Natural killer cell treated with Interleukin-12 subunit alpha and Interleukin-12 subunit beta and Interleukin-15 and Interleukin-18, amount 100 ng/mL, for 72 hours (primary cell): ENCODE results near the gene TAF4. TPM values are rescaled to one million over a fixed set of nuclear protein-coding genes. Genes with fewer than 3 reads are reported as not detected.
"Not testable (repeated sequence)": the region's sequence is repeated elsewhere in the genome, so short reads cannot be mapped to it uniquely, and the experiment has no call there.

ENCODE experiments used
- ATAC-seq, 2 donors: fragments of 150-1000 bp; cut with Tn5 transposase in 1 of 2; sonication (Bioruptor Pico), chemical (Tn5 transposase) in 1 of 2; 2 replicates each; pipeline ENCODE4 v1.10.0; 2021
- DNase-seq: peaks from one replicate; pipeline ENCODE4 v3.0.0; 2022; ENCODE audit warnings: low spot score
- H3K27ac Mint-ChIP-seq, 2 donors: 1 replicate in 1 of 2; 2 replicates in 1 of 2; pipeline ENCODE4 v1.8.0; 2022; ENCODE audit warnings: mixed read lengths in 2 of 2, mild to moderate bottlenecking in 1 of 2, moderate library complexity in 1 of 2
- H3K27me3 Mint-ChIP-seq, 2 donors: 1 replicate in 1 of 2; 2 replicates in 1 of 2; pipeline ENCODE4 v1.8.0; 2022; ENCODE audit warnings: mixed read lengths in 2 of 2
- H3K36me3 Mint-ChIP-seq: one replicate; pipeline ENCODE4 v1.8.0; 2022; ENCODE audit warnings: mixed read lengths
- H3K4me1 Mint-ChIP-seq, 2 donors: 1 replicate in 1 of 2; 2 replicates in 1 of 2; pipeline ENCODE4 v1.8.0; 2022; ENCODE audit warnings: low read depth in 2 of 2, mixed read lengths in 2 of 2, mild to moderate bottlenecking in 1 of 2
- H3K4me3 Mint-ChIP-seq: one replicate; pipeline ENCODE4 v1.8.0; 2022; ENCODE audit warnings: mixed read lengths
- H3K9me3 Mint-ChIP-seq: 2 replicates; pipeline ENCODE4 v1.8.0; 2022; ENCODE audit warnings: mixed read lengths
- total RNA-seq, 2 donors: library from RNA; stranded (reverse); gene quantifications; one replicate each; pipeline ENCODE4 v1.2.3, GENCODE V29; 2022

The TAF4 gene
- total RNA-seq, 2 donors from 2014 or later: 22.2 to 53.6 TPM

DNA sequence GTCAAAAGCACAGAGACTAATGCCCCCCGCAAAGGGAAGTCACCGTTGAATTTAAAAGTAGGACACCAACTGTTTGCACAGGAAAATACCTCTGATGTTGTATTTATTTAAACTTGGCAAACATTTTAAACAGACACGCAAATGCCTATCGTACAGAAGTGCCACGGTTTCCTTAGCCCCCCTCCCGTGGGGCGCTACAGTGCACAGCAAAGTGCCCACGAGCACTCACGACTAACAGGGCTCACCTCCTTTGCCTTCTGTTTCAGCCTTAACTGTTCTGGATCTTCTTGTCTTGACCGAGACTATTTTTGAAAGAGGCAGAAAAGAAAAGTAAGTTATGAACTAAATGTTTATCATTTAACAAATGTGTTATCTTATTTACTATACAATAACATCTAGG is 67.8 kb downstream of the TAF4 start:
- ATAC-seq (no peak), DNase-seq (no peak)
- Mint-ChIP-seq H3K27ac (no peak overlapping the region), H3K36me3 (peaks cover 37% of the 10 kb centered on the region), H3K27me3 (no peaks in the 10 kb centered on the region), H3K4me3 (no peak overlapping the region), H3K4me1 (peaks cover 0 to 14% of the 10 kb centered on the region in 2 donors), H3K9me3 (no peaks in the 10 kb centered on the region)

DNA sequence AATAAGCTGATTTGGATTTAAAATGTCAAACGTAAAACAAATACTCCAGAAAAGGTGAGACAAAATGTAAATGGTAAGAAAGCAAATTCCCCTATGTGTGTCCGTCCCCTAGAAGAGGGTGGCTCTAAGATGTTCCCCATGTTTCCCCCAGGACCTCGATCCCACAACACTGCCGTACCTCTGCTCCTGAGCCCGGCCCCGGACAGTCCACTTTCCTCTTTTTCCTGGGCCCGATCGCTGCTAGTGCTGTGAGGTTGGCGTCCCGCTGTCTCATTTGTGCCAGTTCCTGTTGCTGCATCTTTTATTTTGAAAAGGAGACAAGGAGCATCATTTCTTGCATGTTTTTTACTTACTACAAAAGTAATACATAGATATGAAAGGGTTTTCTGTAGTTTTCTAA is 68.3 kb downstream of the TAF4 start:
- no peaks in the 10 kb centered on the region for H3K27me3 Mint-ChIP-seq
- DNase-seq: no peak
- H3K9me3 Mint-ChIP-seq: no peaks in the 10 kb centered on the region
- H3K4me1 Mint-ChIP-seq: peaks cover 0 to 14% of the 10 kb centered on the region in 2 donors
- no peak overlapping the region for H3K27ac Mint-ChIP-seq
- no peak for ATAC-seq
- no peak overlapping the region for H3K4me3 Mint-ChIP-seq
- peaks cover 42% of the 10 kb centered on the region for H3K36me3 Mint-ChIP-seq

DNA sequence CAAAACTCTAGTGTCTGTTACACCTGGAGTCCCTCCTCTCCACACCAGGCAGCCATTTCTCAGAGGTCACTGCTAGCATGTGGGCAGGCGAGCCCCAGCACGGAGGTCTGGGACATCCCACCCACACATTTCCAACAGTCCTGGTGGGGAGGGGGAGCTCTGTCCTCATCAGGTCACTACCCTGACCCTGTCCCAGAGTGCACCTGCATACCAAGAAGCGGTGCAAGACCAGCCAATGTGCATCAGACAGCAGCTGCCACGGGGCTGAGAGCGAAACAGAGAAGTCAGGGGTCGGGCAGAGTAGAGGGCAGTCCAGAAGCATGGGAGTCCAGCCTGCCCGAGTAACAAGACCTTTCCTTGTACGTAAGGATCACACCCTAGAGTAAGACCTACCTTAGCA is 71.1 kb downstream of the TAF4 start:
- Mint-ChIP-seq H3K4me3 (no peak overlapping the region), H3K36me3 (peaks cover 69% of the 10 kb centered on the region), H3K4me1 (peaks cover 14 to 27% of the 10 kb centered on the region in 2 donors), H3K9me3 (peaks cover 7% of the 10 kb centered on the region), H3K27me3 (no peaks in the 10 kb centered on the region), H3K27ac (no peak overlapping the region)
- ATAC-seq (no peak), DNase-seq (no peak)

DNA sequence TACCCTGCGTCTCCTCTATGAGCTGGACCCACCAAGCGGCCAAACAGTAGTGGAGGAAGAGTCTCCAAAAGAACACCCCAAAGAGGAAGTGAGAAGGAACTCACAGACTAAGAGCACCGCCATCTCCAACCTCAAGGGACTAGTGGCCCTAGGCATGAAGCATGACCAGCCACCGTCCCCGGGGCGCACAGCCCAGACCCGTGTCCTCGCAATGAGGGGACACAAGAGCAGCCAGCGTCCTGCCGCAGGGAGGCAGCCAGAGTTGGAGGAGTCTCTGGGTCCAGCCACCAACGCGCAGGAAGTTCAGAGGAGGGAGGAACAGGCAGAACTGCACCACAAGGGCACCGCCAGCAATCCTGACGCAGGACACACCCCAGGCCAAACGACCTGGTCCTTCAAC is 72.6 kb downstream of the TAF4 start:
- Mint-ChIP-seq H3K4me1 (peaks cover 24 to 35% of the 10 kb centered on the region in 2 donors), H3K27me3 (no peaks in the 10 kb centered on the region), H3K27ac (no peak overlapping the region), H3K36me3 (peaks cover 69% of the 10 kb centered on the region), H3K4me3 (no peak overlapping the region), H3K9me3 (peaks cover 7% of the 10 kb centered on the region)
- DNase-seq: peak; percentile 42
- no peak for ATAC-seq

DNA sequence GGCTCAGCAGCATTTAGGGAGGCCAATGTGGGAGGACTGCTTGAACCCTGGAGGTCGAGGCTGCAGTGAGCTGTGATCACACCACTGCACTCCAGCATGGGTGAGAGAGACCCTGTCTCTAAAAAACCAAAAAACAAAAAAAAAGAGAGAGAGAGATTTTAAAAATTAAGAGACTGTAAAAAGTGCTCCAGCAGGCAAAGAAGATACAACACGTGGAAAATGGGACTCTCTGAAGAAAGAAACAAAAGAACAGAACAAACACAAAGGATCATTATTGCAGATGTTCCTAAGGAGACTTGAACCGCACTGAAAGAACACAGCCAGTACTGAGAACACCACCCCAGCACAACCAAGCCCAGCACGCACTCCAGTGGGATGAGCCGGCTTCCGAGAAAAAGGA is 74.2 kb downstream of the TAF4 start:
- ATAC-seq: no peak
- Mint-ChIP-seq H3K27me3 (no peaks in the 10 kb centered on the region), H3K27ac (no peak overlapping the region), H3K9me3 (peaks cover 7% of the 10 kb centered on the region), H3K4me3 (no peak overlapping the region), H3K36me3 (peaks cover 73% of the 10 kb centered on the region), H3K4me1 (peaks cover 31 to 46% of the 10 kb centered on the region in 2 donors)
- no peak for DNase-seq

DNA sequence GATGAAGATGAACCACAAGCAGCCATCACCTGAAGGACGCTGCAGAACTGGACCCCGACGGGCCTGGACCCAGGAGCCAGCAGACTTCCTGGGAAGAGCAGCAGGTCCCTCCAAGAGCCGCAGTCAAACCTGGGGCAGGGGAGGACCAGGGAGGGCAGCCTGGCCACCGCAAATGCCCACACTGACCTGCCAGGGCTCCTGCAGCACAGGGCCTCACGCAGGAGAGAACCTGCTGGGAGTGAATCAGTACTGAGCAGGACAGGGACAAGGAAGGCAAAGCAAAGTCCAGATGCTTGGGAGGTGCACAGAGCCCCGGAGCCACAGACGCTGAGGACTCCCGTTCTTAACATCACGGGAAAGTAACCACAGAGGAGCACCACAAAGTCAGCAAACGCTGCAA is 75.2 kb downstream of the TAF4 start:
- peak overlapping the region; percentile 37 for H3K4me3 Mint-ChIP-seq
- peaks cover 7% of the 10 kb centered on the region for H3K9me3 Mint-ChIP-seq
- H3K27ac Mint-ChIP-seq: peak overlapping the region in 1 of 2 donors; percentile 30
- H3K36me3 Mint-ChIP-seq: peaks cover 68% of the 10 kb centered on the region
- H3K4me1 Mint-ChIP-seq: peaks cover 32 to 47% of the 10 kb centered on the region in 2 donors
- no peaks in the 10 kb centered on the region for H3K27me3 Mint-ChIP-seq
- peak; percentile 52 for DNase-seq
- no peak for ATAC-seq

DNA sequence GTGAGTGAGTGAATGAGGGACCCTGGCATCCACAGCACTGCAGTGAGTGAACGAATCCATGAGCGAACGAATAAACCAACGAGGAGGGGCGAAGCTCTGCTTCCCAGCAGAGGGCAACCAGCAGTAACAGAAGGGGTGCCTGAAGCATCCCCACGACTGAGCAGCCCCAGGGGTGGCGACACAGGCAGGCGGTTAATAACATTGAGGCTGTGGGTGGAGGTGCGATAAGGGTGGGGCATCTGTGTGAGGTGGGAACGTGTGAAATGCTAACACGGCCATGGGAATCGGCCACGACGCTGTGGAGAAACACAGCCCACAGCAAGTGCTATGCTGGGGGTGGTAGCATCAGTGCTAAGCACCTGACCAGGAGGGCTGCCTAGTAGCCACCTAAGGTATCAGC is 75.9 kb downstream of the TAF4 start:
- ATAC-seq (peak; percentile 66 to 88), DNase-seq (no peak)
- peaks cover 61% of the 10 kb centered on the region for H3K36me3 Mint-ChIP-seq
- H3K4me3 Mint-ChIP-seq: peak overlapping the region; percentile 37
- H3K27ac Mint-ChIP-seq: peak overlapping the region; percentile 30 to 66
- peaks cover 7% of the 10 kb centered on the region for H3K9me3 Mint-ChIP-seq
- no peaks in the 10 kb centered on the region for H3K27me3 Mint-ChIP-seq
- peaks cover 32 to 44% of the 10 kb centered on the region in 2 donors for H3K4me1 Mint-ChIP-seq

DNA sequence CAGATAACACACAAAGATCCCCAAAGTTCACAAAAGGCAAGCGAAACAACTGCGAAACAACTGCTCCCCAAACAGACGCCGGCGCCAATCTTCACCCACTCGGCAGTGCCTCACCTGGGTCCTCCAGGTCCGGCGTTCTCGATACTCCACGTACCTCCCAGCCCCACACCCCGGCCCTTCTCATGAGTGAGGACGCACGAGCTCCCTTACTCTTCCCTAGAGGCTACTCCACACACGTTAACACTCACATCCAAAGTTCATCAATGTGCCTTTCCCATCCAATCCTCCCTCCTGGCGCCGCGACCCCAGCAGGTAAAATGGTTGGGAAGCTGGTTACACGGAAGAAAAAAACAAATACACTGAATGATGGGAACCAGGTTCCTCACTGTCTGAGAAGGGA is 77.0 kb downstream of the TAF4 start:
- ATAC-seq (no peak), DNase-seq (no peak)
- H3K9me3 Mint-ChIP-seq: peaks cover 7% of the 10 kb centered on the region
- H3K36me3 Mint-ChIP-seq: peaks cover 59% of the 10 kb centered on the region
- no peaks in the 10 kb centered on the region for H3K27me3 Mint-ChIP-seq
- peak overlapping the region in 1 of 2 donors; percentile 66 for H3K27ac Mint-ChIP-seq
- peaks cover 39 to 49% of the 10 kb centered on the region in 2 donors for H3K4me1 Mint-ChIP-seq
- no peak overlapping the region for H3K4me3 Mint-ChIP-seq

DNA sequence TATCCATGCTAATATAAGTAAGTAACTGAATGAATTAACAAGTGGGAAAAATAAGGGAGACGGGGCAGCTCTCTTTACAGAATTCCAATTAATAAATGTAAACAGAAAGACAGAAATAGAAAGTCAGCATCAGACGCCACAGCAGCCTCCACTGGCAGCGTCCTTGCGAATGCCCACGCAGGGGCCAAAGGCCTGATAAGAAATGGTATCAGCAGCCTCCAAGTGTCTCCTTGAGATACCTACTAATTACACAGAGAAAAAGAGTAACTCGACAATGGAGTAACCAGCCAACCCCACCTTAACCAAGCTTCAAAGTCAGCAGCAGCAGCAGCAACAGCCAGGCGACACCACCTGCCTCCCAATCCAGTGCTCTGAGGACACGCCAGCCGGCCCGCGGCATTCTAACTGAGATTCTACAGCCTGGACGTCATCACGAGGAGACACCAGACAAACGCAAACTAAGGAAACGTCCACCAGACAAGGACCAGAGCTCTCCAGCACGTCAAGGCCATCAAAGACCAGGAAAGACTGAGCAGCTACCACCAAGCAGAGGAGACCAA is 78.8 kb downstream of the TAF4 start:
- peaks cover 48 to 57% of the 10 kb centered on the region in 2 donors for H3K4me1 Mint-ChIP-seq
- no peak for ATAC-seq
- no peak overlapping the region for H3K4me3 Mint-ChIP-seq
- peaks cover 54% of the 10 kb centered on the region for H3K36me3 Mint-ChIP-seq
- DNase-seq: no peak
- H3K9me3 Mint-ChIP-seq: peaks cover 10% of the 10 kb centered on the region
- H3K27me3 Mint-ChIP-seq: no peaks in the 10 kb centered on the region
- no peak overlapping the region for H3K27ac Mint-ChIP-seq

DNA sequence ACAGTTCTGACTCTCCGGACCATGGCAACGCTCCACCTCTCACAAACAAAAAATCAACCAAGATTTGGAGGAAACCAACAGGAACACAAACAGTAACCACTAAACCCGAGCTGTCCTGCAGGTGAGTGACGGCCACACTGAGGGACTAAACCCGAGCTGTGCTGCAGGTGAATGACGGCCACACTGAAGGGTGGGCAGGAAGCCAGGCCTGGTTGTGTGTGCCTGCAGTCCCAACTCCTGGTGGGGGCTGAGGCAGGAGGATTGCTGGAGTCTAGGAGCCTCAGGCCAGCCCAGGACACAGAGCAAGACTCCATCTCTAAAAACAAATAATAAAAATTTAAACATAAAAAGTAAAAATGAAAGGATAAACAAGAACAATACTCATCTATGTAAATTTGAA is 80.6 kb downstream of the TAF4 start:
- Mint-ChIP-seq H3K4me1 (peaks cover 50 to 62% of the 10 kb centered on the region in 2 donors), H3K27me3 (no peaks in the 10 kb centered on the region), H3K9me3 (peaks cover 9% of the 10 kb centered on the region), H3K36me3 (peaks cover 43% of the 10 kb centered on the region), H3K4me3 (no peak overlapping the region), H3K27ac (no peak overlapping the region)
- no peak for ATAC-seq
- DNase-seq: no peak

DNA sequence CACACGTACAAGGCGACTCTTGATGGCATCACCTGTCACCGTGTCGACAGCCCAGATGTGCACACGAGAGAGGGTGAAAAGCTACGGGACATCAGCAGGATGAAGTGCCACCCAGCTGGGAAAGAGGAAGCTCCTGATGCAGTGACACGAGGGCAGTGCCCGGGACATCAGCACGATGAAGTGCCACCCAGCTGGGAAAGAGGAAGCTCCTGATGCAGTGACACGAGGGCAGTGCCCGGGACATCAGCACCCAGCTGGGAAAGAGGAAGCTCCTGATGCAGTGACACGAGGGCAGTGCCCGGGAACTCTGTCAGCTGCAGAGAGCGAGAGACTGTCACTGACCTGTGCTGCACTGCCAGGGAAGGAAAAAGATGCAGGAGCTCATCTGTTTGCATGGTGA is 81.2 kb downstream of the TAF4 start:
- not testable (repeated sequence) for DNase-seq, H3K27ac Mint-ChIP-seq, H3K4me3 Mint-ChIP-seq, ATAC-seq, H3K9me3 Mint-ChIP-seq, H3K27me3 Mint-ChIP-seq
- Mint-ChIP-seq H3K4me1 (peaks cover 44 to 55% of the 10 kb centered on the region in 2 donors), H3K36me3 (peaks cover 39% of the 10 kb centered on the region)

DNA sequence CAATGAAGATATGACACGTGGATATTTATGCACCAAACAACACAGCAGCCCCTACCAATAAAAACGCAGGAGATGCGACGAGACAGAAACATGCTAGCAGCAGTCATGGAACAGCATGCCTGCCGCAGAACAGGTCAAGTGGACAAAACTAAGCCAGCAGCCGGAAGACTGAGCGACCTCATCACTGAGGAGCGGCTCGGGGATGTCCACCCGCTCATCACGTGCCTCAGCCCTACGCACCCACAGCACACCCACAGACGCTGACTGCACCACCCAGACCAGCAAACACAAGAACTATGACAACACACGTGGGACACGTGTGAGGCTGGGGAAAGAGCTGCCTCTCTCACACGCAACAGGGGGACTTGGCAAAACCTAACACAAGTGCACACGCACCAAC is 81.7 kb downstream of the TAF4 start:
- no peaks in the 10 kb centered on the region for H3K27me3 Mint-ChIP-seq
- peaks cover 39% of the 10 kb centered on the region for H3K36me3 Mint-ChIP-seq
- DNase-seq (no peak), ATAC-seq (no peak)
- peaks cover 9% of the 10 kb centered on the region for H3K9me3 Mint-ChIP-seq
- H3K27ac Mint-ChIP-seq: no peak overlapping the region
- H3K4me1 Mint-ChIP-seq: peaks cover 39 to 51% of the 10 kb centered on the region in 2 donors
- no peak overlapping the region for H3K4me3 Mint-ChIP-seq

DNA sequence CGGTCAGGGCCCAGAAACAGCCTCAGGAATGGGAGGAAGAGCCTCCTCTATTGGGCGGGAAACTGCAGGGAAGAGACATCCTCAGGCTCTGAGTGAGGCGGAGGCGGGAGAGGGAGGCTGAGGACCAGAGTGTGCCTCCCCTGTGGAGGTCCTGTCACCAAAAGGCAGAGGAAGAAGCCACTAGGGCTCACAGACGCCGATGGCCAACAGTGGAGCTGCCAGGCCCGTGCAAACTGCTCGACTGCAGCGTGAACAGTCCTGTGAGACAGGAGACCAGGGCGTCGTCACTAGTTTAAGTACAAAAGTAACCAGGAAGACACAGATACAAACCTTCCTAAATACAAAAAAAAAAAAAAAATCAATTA is 82.7 kb downstream of the TAF4 start:
- no peak overlapping the region for H3K27ac Mint-ChIP-seq
- H3K9me3 Mint-ChIP-seq: peaks cover 9% of the 10 kb centered on the region
- peaks cover 35 to 45% of the 10 kb centered on the region in 2 donors for H3K4me1 Mint-ChIP-seq
- ATAC-seq (no peak), DNase-seq (no peak)
- H3K27me3 Mint-ChIP-seq: no peaks in the 10 kb centered on the region
- H3K4me3 Mint-ChIP-seq: no peak overlapping the region
- peaks cover 39% of the 10 kb centered on the region for H3K36me3 Mint-ChIP-seq

DNA sequence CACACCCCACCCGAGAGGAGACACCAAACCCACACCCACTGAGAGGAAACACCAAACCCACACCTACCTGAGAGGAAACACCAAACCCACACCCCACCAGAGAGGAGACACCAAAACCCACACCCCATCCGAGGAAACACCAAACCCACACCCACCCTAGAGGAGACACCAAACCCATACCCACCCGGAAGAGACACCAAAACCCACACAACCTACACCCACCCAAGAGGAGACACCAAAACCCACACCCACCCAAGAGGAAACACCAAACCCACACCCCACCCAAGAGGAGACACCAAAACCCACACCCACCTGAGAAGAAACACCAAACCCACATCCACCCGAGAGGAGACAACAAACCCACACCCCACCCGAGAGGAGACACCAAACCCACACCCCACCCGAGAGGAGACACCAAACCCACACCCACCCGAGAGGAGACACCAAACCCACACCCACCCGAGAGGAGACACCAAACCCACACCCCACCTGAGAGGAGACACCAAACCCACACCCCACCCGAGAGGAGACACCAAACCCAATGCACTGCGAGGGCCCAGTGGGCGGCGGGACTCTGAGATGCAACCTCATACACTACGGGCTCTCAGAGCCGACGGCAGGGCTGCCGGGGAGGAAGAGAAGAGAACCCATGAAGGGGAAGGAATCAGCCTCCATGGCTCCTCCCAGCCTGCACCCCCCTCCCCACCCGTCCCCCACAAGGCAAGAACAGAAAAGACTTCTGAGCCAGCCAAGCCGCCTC is 83.3 kb downstream of the TAF4 start:
- no peak for ATAC-seq
- Mint-ChIP-seq H3K4me1 (peaks cover 35 to 44% of the 10 kb centered on the region in 2 donors), H3K27ac (peak overlapping the region in 1 of 2 donors; percentile 46)

More for the DNA sequence above, 83.3 kb downstream of the TAF4 start:
- peaks cover 34% of the 10 kb centered on the region for H3K36me3 Mint-ChIP-seq
- no peak for DNase-seq
- no peak overlapping the region for H3K4me3 Mint-ChIP-seq
- no peaks in the 10 kb centered on the region for H3K27me3 Mint-ChIP-seq
- H3K9me3 Mint-ChIP-seq: peaks cover 9% of the 10 kb centered on the region
